ENCODE results near the gene IL3RA. TPM values are rescaled to one million over a fixed set of nuclear protein-coding genes. Genes with fewer than 3 reads are reported as not detected.

Gene IL3RA
- total RNA-seq, 1 donor from 2014 or later: 0.16 TPM

- Mint-ChIP-seq H3K4me3 (no peak overlapping the region), H3K36me3 (peaks cover under 1% of the 10 kb centered on the region), H3K4me1 (no peaks in the 10 kb centered on the region), H3K27me3 (ENCODE audit: low read depth) (no peaks in the 10 kb centered on the region), H3K27ac (no peak overlapping the region), H3K9me3 (no peaks in the 10 kb centered on the region)
- no peak for TF ChIP-seq CTCF (IDR thresholded peaks at IDR 0.05; ENCODE audit: unreplicated experiment)
- no peak for DNase-seq (ENCODE audit: low spot score in 2 of 2, unreplicated experiment in 2 of 2)
Observed at GRCh38 chrX:1378306-1378759, 41.7 kb downstream of the IL3RA start.

- H3K27me3 Mint-ChIP-seq (ENCODE audit: low read depth): no peaks in the 10 kb centered on the region
- peaks cover 20% of the 10 kb centered on the region for H3K36me3 Mint-ChIP-seq
- TF ChIP-seq CTCF (IDR thresholded peaks at IDR 0.05; ENCODE audit: unreplicated experiment): no peak
- DNase-seq (ENCODE audit: low spot score in 2 of 2, unreplicated experiment in 2 of 2): no peak
- H3K4me3 Mint-ChIP-seq: no peak overlapping the region
- no peaks in the 10 kb centered on the region for H3K4me1 Mint-ChIP-seq
- no peak overlapping the region for H3K27ac Mint-ChIP-seq
- H3K9me3 Mint-ChIP-seq: no peaks in the 10 kb centered on the region
Observed at GRCh38 chrX:1380672-1381233, 44.2 kb downstream of the IL3RA start.

- H3K27me3 Mint-ChIP-seq (ENCODE audit: low read depth): no peaks in the 10 kb centered on the region
- DNase-seq (ENCODE audit: low spot score in 2 of 2, unreplicated experiment in 2 of 2): peak in 1 of 2 experiments; percentile 34
- H3K4me1 Mint-ChIP-seq: peaks cover 12% of the 10 kb centered on the region
- no peak for TF ChIP-seq CTCF (IDR thresholded peaks at IDR 0.05; ENCODE audit: unreplicated experiment)
- H3K36me3 Mint-ChIP-seq: peaks cover 47% of the 10 kb centered on the region
- no peaks in the 10 kb centered on the region for H3K9me3 Mint-ChIP-seq
- H3K4me3 Mint-ChIP-seq: no peak overlapping the region
- no peak overlapping the region for H3K27ac Mint-ChIP-seq
Observed at GRCh38 chrX:1384658-1385252, 48.2 kb downstream of the IL3RA start.

GRCh38 chrX:1385253-1386223 lies 49.0 kb downstream of the IL3RA start:
- peak in 1 of 2 experiments; percentile 31 for DNase-seq (ENCODE audit: low spot score in 2 of 2, unreplicated experiment in 2 of 2)
- Mint-ChIP-seq H3K27me3 (ENCODE audit: low read depth) (no peaks in the 10 kb centered on the region), H3K4me1 (peaks cover 12% of the 10 kb centered on the region)

More at GRCh38 chrX:1385253-1386223, 49.0 kb downstream of the IL3RA start:
- Mint-ChIP-seq H3K36me3 (peaks cover 47% of the 10 kb centered on the region), H3K9me3 (no peaks in the 10 kb centered on the region), H3K27ac (no peak overlapping the region), H3K4me3 (no peak overlapping the region)
- TF ChIP-seq CTCF (IDR thresholded peaks at IDR 0.05; ENCODE audit: unreplicated experiment): no peak

All from mesothelial cell of epicardium (in vitro differentiated cells).